HG02678 (cell line): ENCODE measurements around the gene IFT52.

Source experiments
- ATAC-seq: cut with Tn5 transposase; IDR thresholded peaks from one replicate; pipeline ENCODE4 v1.9.1; 2021; ENCODE audit warnings: mild to moderate bottlenecking, moderate library complexity; ENCODE audit not compliant: unreplicated experiment

Gene IFT52

GRCh38 chr20:43686820-43687219 lies 96.1 kb downstream of the IFT52 start:
- ATAC-seq, result no peak

DNA sequence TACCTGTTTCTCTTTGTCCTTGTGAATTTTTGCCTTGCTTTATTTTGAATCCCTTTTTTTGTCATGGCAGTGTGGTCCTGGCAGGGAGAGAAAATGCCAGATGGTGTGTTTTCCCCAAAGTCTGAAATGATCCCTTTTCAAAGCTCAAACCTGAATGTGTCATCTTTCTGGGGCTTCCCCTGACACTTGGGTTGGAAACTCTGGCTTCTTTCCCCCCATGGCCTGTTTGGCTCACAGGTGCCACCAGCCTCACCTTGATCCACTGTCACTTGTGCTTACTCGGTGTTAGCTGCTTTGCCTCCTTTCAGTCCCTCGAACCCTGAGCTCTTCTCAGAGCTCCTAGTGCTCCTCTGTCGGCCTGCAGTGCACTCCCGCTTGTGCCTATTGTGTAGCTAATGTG lies 98.4 kb downstream of the IFT52 start:
- ATAC-seq, result no peak

DNA sequence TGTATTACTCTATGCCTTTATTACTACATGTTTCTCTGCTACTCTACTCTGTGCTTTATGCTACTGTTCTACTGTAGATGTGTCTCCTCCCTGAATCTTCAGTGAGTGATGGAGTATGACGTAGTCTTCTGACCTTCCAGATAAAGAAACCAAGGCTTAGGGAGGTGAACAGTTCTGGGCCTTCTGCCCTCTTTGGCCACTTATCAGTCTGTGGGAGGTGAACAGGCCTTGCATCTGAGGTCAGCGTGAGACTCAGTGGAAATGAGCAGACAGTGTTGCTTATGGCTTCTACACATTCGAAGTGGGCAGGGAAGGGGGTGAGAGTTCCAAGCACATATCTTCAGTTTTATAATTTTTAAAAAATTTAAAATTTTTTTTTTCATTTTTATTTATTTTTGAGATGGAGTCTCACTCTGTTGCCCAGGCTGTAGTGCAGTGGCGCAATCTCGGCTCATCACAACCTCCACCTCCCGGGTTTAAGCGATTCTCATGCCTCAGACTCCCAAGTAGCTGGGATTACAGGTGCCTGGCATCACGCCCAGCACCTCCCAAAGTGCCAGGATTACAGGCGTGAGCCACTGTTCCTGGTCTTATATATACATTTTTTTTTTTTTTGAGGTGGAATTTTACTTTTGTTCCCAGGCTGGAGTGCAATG lies 100.3 kb downstream of the IFT52 start:
- no peak for ATAC-seq

DNA sequence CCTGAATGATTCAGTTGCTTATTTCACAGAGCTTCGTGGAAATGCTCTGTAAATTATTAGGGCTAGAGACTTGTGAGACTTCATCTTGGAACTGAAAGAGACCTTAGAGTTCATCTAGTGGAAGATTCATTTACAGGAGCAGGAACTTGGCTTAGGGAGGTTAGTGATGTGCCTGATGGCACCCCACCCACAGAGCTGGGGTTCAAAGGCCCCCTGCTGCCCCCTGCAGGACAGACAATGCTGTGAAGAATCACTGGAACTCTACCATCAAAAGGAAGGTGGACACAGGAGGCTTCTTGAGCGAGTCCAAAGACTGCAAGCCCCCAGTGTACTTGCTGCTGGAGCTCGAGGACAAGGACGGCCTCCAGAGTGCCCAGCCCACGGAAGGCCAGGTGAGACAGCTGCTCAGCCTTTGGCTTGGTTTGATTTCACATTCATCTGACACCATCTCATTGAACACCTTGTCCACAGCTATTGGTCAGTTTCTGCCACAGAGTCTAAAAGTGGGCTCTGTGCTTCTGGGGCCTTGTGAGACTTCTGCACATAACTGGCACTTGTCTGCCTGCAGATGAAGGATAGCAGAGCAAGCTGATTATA lies 101.3 kb downstream of the IFT52 start:
- no peak for ATAC-seq

- no peak for ATAC-seq
Observed at GRCh38 chr20:43694763-43695162, 104.0 kb downstream of the IFT52 start.

DNA sequence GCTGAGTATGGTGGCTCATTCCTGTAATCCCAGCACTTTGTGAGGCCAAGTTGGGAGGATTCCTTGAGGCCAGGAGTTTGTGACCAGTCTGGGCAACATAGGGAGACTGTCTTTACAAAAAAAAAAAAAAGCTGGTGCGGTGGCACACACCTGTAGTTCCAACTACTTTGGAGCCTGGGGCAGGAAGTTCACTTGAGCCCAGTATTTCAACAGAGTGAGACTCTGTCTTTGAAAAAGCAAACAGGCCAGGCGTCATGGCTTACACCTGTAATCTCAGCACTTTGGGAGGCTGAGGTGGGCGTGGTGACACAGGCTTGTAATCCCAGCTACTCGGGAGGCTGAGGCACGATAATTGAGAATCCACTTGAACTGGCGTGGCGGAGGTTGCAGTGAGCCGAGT lies 104.8 kb downstream of the IFT52 start:
- ATAC-seq, result no peak
